Thyroid gland (tissue), 4 donors: ENCODE data around the gene MARK1.

Source experiments
- CTCF ChIP-seq, 6 experiments: fragments of 200-600 bp in 3 of 6; fragments of 450-650 bp in 3 of 6; sonication (generic) in 3 of 6; IDR thresholded peaks; one replicate each; pipeline ENCODE4 v1.5.1; 2016 to 2019; ENCODE audit warnings: antibody characterized with exemption in 6 of 6, mild to moderate bottlenecking in 2 of 6, inconsistent platforms in 1 of 6, moderate library complexity in 1 of 6
- POLR2A ChIP-seq, 2 donors: fragments of 450-650 bp; IDR thresholded peaks; one replicate each; pipeline ENCODE4 v1.6.1; 2017; ENCODE audit warnings: antibody characterized with exemption in 2 of 2, mild to moderate bottlenecking in 2 of 2, moderate library complexity in 1 of 2

GRCh38 chr1:220702733-220703270 lies 174.9 kb downstream of the MARK1 start:
- TF ChIP-seq CTCF (IDR thresholded peaks at IDR 0.05) (no peak), POLR2A (IDR thresholded peaks at IDR 0.05) (no peak)
